Adrenal gland (tissue), 5 donors: ENCODE results near the gene ASXL1.

Experiments
- POLR2A ChIP-seq, 2 donors: fragments of 450-650 bp; IDR thresholded peaks; one replicate each; pipeline ENCODE4 v1.6.1; 2017; ENCODE audit warnings: antibody characterized with exemption in 2 of 2, mild to moderate bottlenecking in 2 of 2, moderate library complexity in 1 of 2
- TF ChIP-seq, protein P1 (sequence below), 6 experiments: fragments of 450-650 bp in 4 of 6; fragments of 200-600 bp in 2 of 6; sonication (generic) in 1 of 6; IDR thresholded peaks; 1 replicate in 5 of 6; 2 replicates in 1 of 6; pipeline versions ENCODE4 v1.5.1 to v1.8.0; 2016 to 2021; ENCODE audit warnings: antibody characterized with exemption in 6 of 6, mild to moderate bottlenecking in 2 of 6, moderate library complexity in 1 of 6
- donor health status: DM: no; HTN: no; CAD: no.

DNA sequence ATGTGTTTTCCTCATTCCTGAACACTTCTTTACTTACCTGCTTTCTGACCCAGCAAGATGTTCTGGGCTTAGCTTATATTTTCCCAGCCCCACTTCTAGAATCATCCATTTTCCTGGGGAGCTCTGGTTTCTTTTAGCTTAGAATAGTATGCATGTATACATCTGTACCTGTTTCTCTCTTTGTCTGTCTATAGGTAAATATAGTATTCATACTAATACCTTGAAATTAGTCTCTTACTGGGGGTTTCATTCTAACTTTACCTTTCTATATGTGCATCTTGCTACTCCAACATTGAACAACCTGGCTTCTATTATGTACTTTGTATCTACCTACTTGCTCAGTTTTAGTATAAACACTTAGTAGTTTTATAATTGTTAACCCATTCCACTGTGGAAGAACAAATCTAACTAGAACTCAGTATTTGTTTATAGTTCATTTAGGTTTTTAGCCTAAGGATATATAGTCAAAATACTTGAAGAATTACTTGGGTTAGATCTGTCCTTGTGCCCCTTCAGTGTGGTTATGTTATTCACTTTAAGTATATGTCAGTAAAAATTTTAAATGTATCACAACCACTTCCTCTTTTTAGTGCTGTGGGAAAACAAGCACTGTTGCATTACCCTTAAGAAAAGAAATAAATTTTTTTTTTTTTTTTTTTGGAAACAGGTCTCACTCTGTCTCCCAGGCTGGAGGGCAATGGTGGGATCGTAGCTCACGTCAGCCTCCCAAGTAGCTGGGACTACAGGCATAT, 54.0 kb downstream of the ASXL1 start:
- TF ChIP-seq, protein P1, sequence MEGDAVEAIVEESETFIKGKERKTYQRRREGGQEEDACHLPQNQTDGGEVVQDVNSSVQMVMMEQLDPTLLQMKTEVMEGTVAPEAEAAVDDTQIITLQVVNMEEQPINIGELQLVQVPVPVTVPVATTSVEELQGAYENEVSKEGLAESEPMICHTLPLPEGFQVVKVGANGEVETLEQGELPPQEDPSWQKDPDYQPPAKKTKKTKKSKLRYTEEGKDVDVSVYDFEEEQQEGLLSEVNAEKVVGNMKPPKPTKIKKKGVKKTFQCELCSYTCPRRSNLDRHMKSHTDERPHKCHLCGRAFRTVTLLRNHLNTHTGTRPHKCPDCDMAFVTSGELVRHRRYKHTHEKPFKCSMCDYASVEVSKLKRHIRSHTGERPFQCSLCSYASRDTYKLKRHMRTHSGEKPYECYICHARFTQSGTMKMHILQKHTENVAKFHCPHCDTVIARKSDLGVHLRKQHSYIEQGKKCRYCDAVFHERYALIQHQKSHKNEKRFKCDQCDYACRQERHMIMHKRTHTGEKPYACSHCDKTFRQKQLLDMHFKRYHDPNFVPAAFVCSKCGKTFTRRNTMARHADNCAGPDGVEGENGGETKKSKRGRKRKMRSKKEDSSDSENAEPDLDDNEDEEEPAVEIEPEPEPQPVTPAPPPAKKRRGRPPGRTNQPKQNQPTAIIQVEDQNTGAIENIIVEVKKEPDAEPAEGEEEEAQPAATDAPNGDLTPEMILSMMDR (IDR thresholded peaks at IDR 0.05), result no peak
- no peak for TF ChIP-seq POLR2A (IDR thresholded peaks at IDR 0.05)
